Stimulated activated effector memory CD8-positive, alpha-beta T cell treated with anti-CD3 and anti-CD28 coated beads, Interleukin-12 subunit alpha, Interleukin-12 subunit beta, amount 100 ng/mL, for 72 hours (primary cell): ENCODE measurements around the gene SORL1-AS1.

ENCODE experiments used
- ATAC-seq: fragments of 150-1000 bp; cut with Tn5 transposase; 2 replicates; pipeline ENCODE4 v1.10.0; 2021
- DNase-seq, 2 donors: peaks; one replicate each; pipeline ENCODE4 v3.0.0; 2021 to 2022; ENCODE audit warnings: low spot score in 2 of 2
- H3K27ac Mint-ChIP-seq: one replicate; pipeline ENCODE4 v1.8.0; 2022; ENCODE audit warnings: mild to moderate bottlenecking, mixed read lengths
- H3K36me3 Mint-ChIP-seq: one replicate; pipeline ENCODE4 v1.8.0; 2022; ENCODE audit warnings: mild to moderate bottlenecking, mixed read lengths
- H3K4me1 Mint-ChIP-seq: one replicate; pipeline ENCODE4 v1.8.0; 2022; ENCODE audit warnings: mixed read lengths
- H3K4me3 Mint-ChIP-seq: one replicate; pipeline ENCODE4 v1.8.0; 2022; ENCODE audit warnings: mild to moderate bottlenecking, mixed read lengths
- H3K9me3 Mint-ChIP-seq: one replicate; pipeline ENCODE4 v1.8.0; 2022; ENCODE audit warnings: mixed read lengths

SORL1-AS1 gene

GRCh38 chr11:121449123-121449522, 3.6 kb downstream of the SORL1-AS1 start:
- H3K4me1 Mint-ChIP-seq, result peaks cover 69% of the 10 kb centered on the region
- peak overlapping the region; percentile 97 for H3K4me3 Mint-ChIP-seq
- DNase-seq (no peak), ATAC-seq (no peak)
- peaks cover 13% of the 10 kb centered on the region for H3K36me3 Mint-ChIP-seq
- H3K9me3 Mint-ChIP-seq, result no peaks in the 10 kb centered on the region
- H3K27ac Mint-ChIP-seq, result peak overlapping the region; percentile 75

- DNase-seq (no peak), ATAC-seq (peak; percentile 5)
- Mint-ChIP-seq H3K36me3 (peaks cover 8% of the 10 kb centered on the region), H3K4me3 (peak overlapping the region; percentile 97), H3K9me3 (no peaks in the 10 kb centered on the region), H3K4me1 (peaks cover 68% of the 10 kb centered on the region), H3K27ac (peak overlapping the region; percentile 75)
Observed at GRCh38 chr11:121448431-121448941, 4.3 kb downstream of the SORL1-AS1 start.

GRCh38 chr11:121448011-121448410, 4.8 kb downstream of the SORL1-AS1 start:
- H3K4me1 Mint-ChIP-seq, result peaks cover 63% of the 10 kb centered on the region
- DNase-seq (no peak), ATAC-seq (no peak)
- H3K9me3 Mint-ChIP-seq, result no peaks in the 10 kb centered on the region
- peak overlapping the region; percentile 75 for H3K27ac Mint-ChIP-seq
- no peak overlapping the region for H3K4me3 Mint-ChIP-seq
- peaks cover 6% of the 10 kb centered on the region for H3K36me3 Mint-ChIP-seq

- H3K36me3 Mint-ChIP-seq, result no peaks in the 10 kb centered on the region
- peaks cover 58% of the 10 kb centered on the region for H3K4me1 Mint-ChIP-seq
- DNase-seq (no peak), ATAC-seq (no peak)
- H3K27ac Mint-ChIP-seq, result peak overlapping the region; percentile 32
- H3K9me3 Mint-ChIP-seq, result no peaks in the 10 kb centered on the region
- H3K4me3 Mint-ChIP-seq, result no peak overlapping the region
Observed at GRCh38 chr11:121446752-121447156, 6.0 kb downstream of the SORL1-AS1 start.

- no peaks in the 10 kb centered on the region for H3K36me3 Mint-ChIP-seq
Observed at GRCh38 chr11:121445071-121445768, 7.5 kb downstream of the SORL1-AS1 start.

GRCh38 chr11:121444526-121444925, 8.2 kb downstream of the SORL1-AS1 start:
- no peak overlapping the region for H3K4me3 Mint-ChIP-seq
- DNase-seq (no peak), ATAC-seq (no peak)
- peaks cover 37% of the 10 kb centered on the region for H3K4me1 Mint-ChIP-seq
- no peaks in the 10 kb centered on the region for H3K9me3 Mint-ChIP-seq
- no peaks in the 10 kb centered on the region for H3K36me3 Mint-ChIP-seq
- H3K27ac Mint-ChIP-seq, result peak overlapping the region; percentile 7

More at GRCh38 chr11:121445071-121445768, 7.5 kb downstream of the SORL1-AS1 start:
- H3K27ac Mint-ChIP-seq, result peak overlapping the region; percentile 32
- H3K4me1 Mint-ChIP-seq, result peaks cover 44% of the 10 kb centered on the region
- H3K4me3 Mint-ChIP-seq, result no peak overlapping the region
- no peaks in the 10 kb centered on the region for H3K9me3 Mint-ChIP-seq
- ATAC-seq (no peak), DNase-seq (no peak)

GRCh38 chr11:121443688-121444275, 9.0 kb downstream of the SORL1-AS1 start:
- H3K4me3 Mint-ChIP-seq, result no peak overlapping the region
- no peaks in the 10 kb centered on the region for H3K9me3 Mint-ChIP-seq
- peak overlapping the region; percentile 7 for H3K27ac Mint-ChIP-seq
- H3K4me1 Mint-ChIP-seq, result peaks cover 30% of the 10 kb centered on the region
- DNase-seq (no peak), ATAC-seq (no peak)
- H3K36me3 Mint-ChIP-seq, result no peaks in the 10 kb centered on the region

- no peaks in the 10 kb centered on the region for H3K36me3 Mint-ChIP-seq
- ATAC-seq, result no peak
- DNase-seq, result no peak
- H3K4me3 Mint-ChIP-seq, result no peak overlapping the region
- peaks cover 24% of the 10 kb centered on the region for H3K4me1 Mint-ChIP-seq
- H3K27ac Mint-ChIP-seq, result no peak overlapping the region
- no peaks in the 10 kb centered on the region for H3K9me3 Mint-ChIP-seq
Observed at GRCh38 chr11:121441521-121441920, 11.2 kb downstream of the SORL1-AS1 start.

- Mint-ChIP-seq H3K27ac (no peak overlapping the region), H3K9me3 (no peaks in the 10 kb centered on the region), H3K4me3 (no peak overlapping the region), H3K4me1 (peaks cover 18% of the 10 kb centered on the region), H3K36me3 (no peaks in the 10 kb centered on the region)
- DNase-seq (no peak), ATAC-seq (no peak)
Observed at GRCh38 chr11:121439759-121440158, 13.0 kb downstream of the SORL1-AS1 start.

- H3K9me3 Mint-ChIP-seq, result no peaks in the 10 kb centered on the region
- no peak for DNase-seq
- no peaks in the 10 kb centered on the region for H3K36me3 Mint-ChIP-seq
- ATAC-seq, result no peak
- H3K4me3 Mint-ChIP-seq, result no peak overlapping the region
- H3K27ac Mint-ChIP-seq, result no peak overlapping the region
- H3K4me1 Mint-ChIP-seq, result peaks cover 18% of the 10 kb centered on the region
Observed at GRCh38 chr11:121439337-121439736, 13.4 kb downstream of the SORL1-AS1 start.

GRCh38 chr11:121437686-121438078, 15.1 kb downstream of the SORL1-AS1 start:
- peaks cover 13% of the 10 kb centered on the region for H3K4me1 Mint-ChIP-seq
- no peak for DNase-seq
- no peaks in the 10 kb centered on the region for H3K36me3 Mint-ChIP-seq
- peak overlapping the region; percentile 9 for H3K27ac Mint-ChIP-seq
- H3K9me3 Mint-ChIP-seq, result no peaks in the 10 kb centered on the region
- no peak for ATAC-seq
- H3K4me3 Mint-ChIP-seq, result no peak overlapping the region

GRCh38 chr11:121437018-121437685, 15.6 kb downstream of the SORL1-AS1 start:
- Mint-ChIP-seq H3K4me3 (no peak overlapping the region), H3K9me3 (no peaks in the 10 kb centered on the region), H3K27ac (peak overlapping the region; percentile 9), H3K4me1 (peaks cover 17% of the 10 kb centered on the region), H3K36me3 (no peaks in the 10 kb centered on the region)
- DNase-seq (no peak), ATAC-seq (peak; percentile 92)

GRCh38 chr11:121435551-121436511, 16.9 kb downstream of the SORL1-AS1 start:
- no peak overlapping the region for H3K27ac Mint-ChIP-seq
- no peak overlapping the region for H3K4me3 Mint-ChIP-seq
- no peak for ATAC-seq
- H3K36me3 Mint-ChIP-seq, result peaks cover 6% of the 10 kb centered on the region
- DNase-seq, result no peak
- H3K9me3 Mint-ChIP-seq, result no peaks in the 10 kb centered on the region
- H3K4me1 Mint-ChIP-seq, result peaks cover 25% of the 10 kb centered on the region

GRCh38 chr11:121435132-121435531, 17.6 kb downstream of the SORL1-AS1 start:
- peaks cover 6% of the 10 kb centered on the region for H3K36me3 Mint-ChIP-seq
- no peaks in the 10 kb centered on the region for H3K9me3 Mint-ChIP-seq
- no peak overlapping the region for H3K4me3 Mint-ChIP-seq
- DNase-seq (no peak), ATAC-seq (no peak)
- no peak overlapping the region for H3K27ac Mint-ChIP-seq
- peaks cover 25% of the 10 kb centered on the region for H3K4me1 Mint-ChIP-seq
